ENCODE measurements around the gene DNAJC6.

The DNAJC6 gene

GRCh38 chr1:65319141-65319540, 9.8 kb downstream of the DNAJC6 start:
- TF ChIP-seq ZNF274 (IDR thresholded peaks at IDR 0.05; ENCODE audit: low read depth, low read length): no peak
- no peak overlapping the region for H3K4me3 ChIP-seq (ENCODE audit: low read length)

GRCh38 chr1:65319754-65320153, 10.4 kb downstream of the DNAJC6 start:
- TF ChIP-seq ZNF274 (IDR thresholded peaks at IDR 0.05; ENCODE audit: low read depth, low read length): no peak
- H3K4me3 ChIP-seq (ENCODE audit: low read length): no peak overlapping the region

GRCh38 chr1:65321879-65322278, 12.5 kb downstream of the DNAJC6 start:
- TF ChIP-seq ZNF274 (IDR thresholded peaks at IDR 0.05; ENCODE audit: low read depth, low read length): no peak
- no peak overlapping the region for H3K4me3 ChIP-seq (ENCODE audit: low read length)

DNA sequence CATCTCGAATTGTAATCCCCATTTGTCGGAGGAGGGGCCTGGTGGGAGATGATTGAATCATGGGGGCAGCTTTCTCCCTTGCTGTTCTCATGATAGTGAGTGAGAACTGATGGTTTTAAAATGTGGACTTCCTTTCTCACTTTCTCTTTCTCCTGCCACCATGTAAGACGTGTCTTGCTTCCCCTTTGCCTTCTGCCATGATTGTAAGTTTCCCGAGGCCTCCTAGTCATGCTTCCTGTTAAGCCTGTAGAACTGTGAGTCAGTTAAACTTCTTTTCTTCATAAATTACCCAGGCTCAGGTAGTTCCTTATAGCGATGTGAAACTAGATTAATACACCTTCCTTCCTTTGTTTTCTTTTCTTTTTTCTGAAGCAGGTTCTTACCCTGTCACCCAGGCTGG, 13.9 kb downstream of the DNAJC6 start:
- H3K4me3 ChIP-seq (ENCODE audit: low read length): no peak overlapping the region
- TF ChIP-seq ZNF274 (IDR thresholded peaks at IDR 0.05; ENCODE audit: low read depth, low read length): no peak

DNA sequence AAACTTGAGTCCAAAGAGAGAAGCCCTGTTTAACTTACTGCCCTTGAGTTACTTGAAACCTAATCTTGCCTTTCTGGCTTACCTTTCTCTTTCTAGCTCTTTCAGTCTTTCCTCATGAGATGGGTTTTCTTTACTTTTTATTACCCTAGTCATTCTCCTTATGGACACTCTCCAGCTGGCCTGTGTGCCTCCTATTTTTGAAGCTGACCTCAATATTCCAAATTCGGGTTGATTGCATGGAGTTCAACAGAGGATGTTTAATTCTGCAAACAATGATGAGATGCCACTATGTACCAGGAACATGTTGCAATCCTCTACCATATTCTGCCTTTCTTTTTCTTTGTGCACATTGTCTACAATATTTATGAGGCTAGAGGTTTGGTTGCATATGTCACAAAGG, 20.7 kb downstream of the DNAJC6 start:
- no peak for TF ChIP-seq ZNF274 (IDR thresholded peaks at IDR 0.05; ENCODE audit: low read depth, low read length)

GRCh38 chr1:65330822-65331221, 21.5 kb downstream of the DNAJC6 start:
- H3K4me3 ChIP-seq (ENCODE audit: low read length): no peak overlapping the region
- no peak for TF ChIP-seq ZNF274 (IDR thresholded peaks at IDR 0.05; ENCODE audit: low read depth, low read length)

More for the DNA sequence above, 20.7 kb downstream of the DNAJC6 start:
- no peak overlapping the region for H3K4me3 ChIP-seq (ENCODE audit: low read length)

GRCh38 chr1:65332821-65333220, 23.5 kb downstream of the DNAJC6 start:
- H3K4me3 ChIP-seq (ENCODE audit: low read length): no peak overlapping the region
- no peak for TF ChIP-seq ZNF274 (IDR thresholded peaks at IDR 0.05; ENCODE audit: low read depth, low read length)

DNA sequence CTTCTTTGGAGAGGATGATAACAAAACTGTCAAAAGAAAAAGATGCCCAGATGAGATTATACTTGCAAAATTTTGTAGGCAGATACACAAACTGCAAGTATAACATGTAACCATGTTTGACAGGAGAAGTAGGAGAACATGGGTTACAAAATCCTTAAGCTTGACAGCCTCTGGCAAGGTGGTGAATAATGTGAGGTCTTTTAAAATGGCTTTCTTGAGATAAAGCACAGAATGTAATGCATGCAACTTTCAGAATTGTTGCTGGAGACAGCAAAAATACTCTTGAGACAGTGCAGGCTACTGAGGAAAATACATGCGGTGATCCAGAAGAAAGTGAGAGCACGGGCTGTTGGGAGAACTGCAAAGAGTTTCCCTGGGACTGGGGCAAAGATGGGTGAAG, 24.7 kb downstream of the DNAJC6 start:
- TF ChIP-seq ZNF274 (IDR thresholded peaks at IDR 0.05; ENCODE audit: low read depth, low read length): no peak
- H3K4me3 ChIP-seq (ENCODE audit: low read length): no peak overlapping the region

- no peak overlapping the region for H3K4me3 ChIP-seq (ENCODE audit: low read length)
- TF ChIP-seq ZNF274 (IDR thresholded peaks at IDR 0.05; ENCODE audit: low read depth, low read length): no peak
Observed at GRCh38 chr1:65339866-65340468, 30.6 kb downstream of the DNAJC6 start.

DNA sequence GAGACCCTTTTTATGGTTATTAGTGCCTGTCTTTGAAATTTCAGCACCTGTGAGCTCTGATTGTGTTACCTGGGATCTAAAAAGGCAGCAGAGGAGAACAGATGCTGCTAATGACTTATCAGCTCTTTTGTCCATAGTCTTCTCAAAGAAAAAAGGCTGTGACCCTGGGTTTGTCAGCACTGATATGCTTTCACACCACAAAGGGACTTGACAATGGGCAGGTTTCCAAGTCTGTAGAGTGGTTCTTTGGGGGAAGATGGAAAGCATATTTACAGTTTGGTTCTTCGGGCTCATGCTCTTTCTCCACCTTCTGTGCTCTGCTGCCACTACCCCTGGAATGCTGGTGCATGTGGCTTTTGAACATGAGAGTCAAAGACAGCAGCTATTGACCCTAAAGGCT, 32.0 kb downstream of the DNAJC6 start:
- H3K4me3 ChIP-seq (ENCODE audit: low read length): no peak overlapping the region
- TF ChIP-seq ZNF274 (IDR thresholded peaks at IDR 0.05; ENCODE audit: low read depth, low read length): no peak

GRCh38 chr1:65343286-65343685, 33.9 kb downstream of the DNAJC6 start:
- no peak for TF ChIP-seq ZNF274 (IDR thresholded peaks at IDR 0.05; ENCODE audit: low read depth, low read length)
- no peak overlapping the region for H3K4me3 ChIP-seq (ENCODE audit: low read length)

DNA sequence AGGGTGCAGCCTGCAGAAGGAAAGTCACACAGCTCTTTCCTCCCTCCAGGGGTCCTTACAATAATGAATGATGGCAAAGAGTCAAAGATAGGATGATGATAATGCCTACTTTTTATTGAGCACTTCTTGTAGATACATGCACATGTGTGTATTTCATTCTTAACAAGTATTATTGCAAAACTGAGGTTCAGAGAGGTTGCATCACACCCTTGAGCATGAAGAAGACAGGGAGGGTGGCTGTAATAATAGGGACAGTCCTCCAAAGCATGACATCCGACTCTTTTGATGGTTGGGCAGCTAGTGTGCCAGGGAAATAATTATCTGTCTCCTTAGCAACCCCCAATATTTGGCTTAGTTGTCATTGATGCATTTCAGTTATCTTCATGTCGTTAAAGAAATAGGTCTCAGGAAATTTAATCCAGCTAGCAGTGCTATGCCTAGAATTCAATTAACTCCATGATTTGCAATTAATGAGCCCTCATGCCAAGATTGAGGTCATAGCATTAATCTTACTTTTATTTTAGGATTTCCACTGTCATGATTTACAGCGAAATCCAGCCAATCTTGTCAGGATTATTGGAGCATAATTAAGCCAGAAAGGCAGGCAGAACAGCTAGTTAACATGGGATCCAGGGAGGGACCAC, 35.0 kb downstream of the DNAJC6 start:
- TF ChIP-seq ZNF274 (IDR thresholded peaks at IDR 0.05; ENCODE audit: low read depth, low read length): no peak
- no peak overlapping the region for H3K4me3 ChIP-seq (ENCODE audit: low read length)

DNA sequence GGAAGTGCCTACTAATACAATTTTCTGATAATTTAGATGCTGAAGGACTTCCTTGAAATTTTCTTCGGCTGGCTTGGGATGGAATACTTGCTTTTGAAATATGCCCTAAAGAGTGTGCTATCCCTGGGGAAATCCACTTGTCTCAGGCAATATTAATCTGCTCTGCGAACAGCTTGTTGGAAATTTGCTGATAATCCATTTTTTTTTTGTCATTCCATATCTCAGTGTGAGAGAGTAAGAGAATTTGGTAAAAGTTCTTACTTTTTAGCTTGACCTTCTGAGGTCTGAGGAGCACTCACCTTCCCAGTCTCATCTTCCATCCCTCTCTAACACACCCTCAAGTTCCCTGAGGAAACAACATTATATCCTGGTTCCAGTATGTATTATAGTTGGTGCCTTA, 36.8 kb downstream of the DNAJC6 start:
- no peak overlapping the region for H3K4me3 ChIP-seq (ENCODE audit: low read length)
- TF ChIP-seq ZNF274 (IDR thresholded peaks at IDR 0.05; ENCODE audit: low read depth, low read length): no peak

GRCh38 chr1:65355031-65355712, 45.8 kb downstream of the DNAJC6 start:
- TF ChIP-seq ZNF274 (IDR thresholded peaks at IDR 0.05; ENCODE audit: low read depth, low read length): no peak
- H3K4me3 ChIP-seq (ENCODE audit: low read length): no peak overlapping the region

- H3K4me3 ChIP-seq (ENCODE audit: low read length): no peak overlapping the region
- no peak for TF ChIP-seq ZNF274 (IDR thresholded peaks at IDR 0.05; ENCODE audit: low read depth, low read length)
Observed at GRCh38 chr1:65357291-65357960, 48.1 kb downstream of the DNAJC6 start.
